GM10248 (cell line): ENCODE results near the gene HAPLN2.

Experiments
- CTCF ChIA-PET: fragments of 300-600 bp; sonication (Branson Sonifier 250); formaldehyde crosslinking; extraction: SDS; loops from one replicate; lab custom pipeline; 2021; ENCODE audit warnings: antibody characterized with exemption; lab: Yijun Ruan, JAX
- POLR2A ChIA-PET: fragments of 350-650 bp; sonication (Branson Sonifier 250); formaldehyde crosslinking; extraction: SDS; loops from one replicate; lab custom pipeline; 2020; ENCODE audit warnings: antibody characterized with exemption; lab: Yijun Ruan, JAX
- DNase-seq: peaks from one replicate; pipeline ENCODE4 v3.0.0; 2012; ENCODE audit errors: extremely low spot score
- TF ChIP-seq, protein P1 (sequence below): IDR thresholded peaks from 2 replicates; pipeline ENCODE4 v1.5.1; 2012; ENCODE audit warnings: mild to moderate bottlenecking, low read depth; ENCODE audit errors: extremely low read depth, missing control alignments, control extremely low read depth

The HAPLN2 gene

DNA sequence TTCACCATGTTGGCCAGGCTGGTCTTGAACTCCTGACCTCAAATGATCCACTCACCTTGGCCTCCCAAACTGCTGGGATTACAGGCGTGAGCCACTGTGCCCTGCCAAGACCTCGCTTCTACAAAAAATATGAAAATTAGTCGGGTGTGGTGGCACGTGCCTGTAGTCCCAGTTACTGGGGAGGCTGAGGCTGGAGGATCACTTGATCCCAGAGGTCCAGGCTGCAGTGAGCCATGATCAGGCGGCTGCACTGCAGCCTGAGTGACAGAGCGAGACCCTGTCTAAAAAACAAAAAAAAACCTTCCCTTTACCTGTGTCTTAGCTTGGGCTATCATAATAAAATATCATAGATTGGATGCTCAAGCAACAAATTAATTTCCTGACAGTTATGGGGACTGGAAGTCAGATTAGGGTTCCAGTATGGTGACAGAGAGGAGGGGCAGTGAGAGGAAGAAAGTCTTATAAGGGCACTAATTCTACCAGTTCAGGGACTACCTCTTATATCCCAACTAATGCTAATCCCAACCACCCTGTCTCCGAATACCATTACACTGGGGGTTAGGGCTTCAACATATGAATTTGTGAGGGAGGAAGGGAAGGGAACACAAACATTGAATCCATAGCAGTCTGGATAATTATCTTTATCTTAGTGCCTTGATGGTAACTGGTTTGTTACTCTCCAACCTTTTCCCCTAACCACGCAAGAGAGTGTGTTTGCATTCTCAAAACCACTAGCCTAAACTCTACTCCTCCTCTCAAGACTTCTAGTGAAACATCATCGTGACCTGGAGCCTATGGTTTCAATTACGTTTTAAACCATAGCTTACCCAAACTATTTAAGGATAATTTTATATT lies 28.7 kb upstream of the HAPLN2 start:
- DNase-seq: no peak
- TF ChIP-seq, protein P1, sequence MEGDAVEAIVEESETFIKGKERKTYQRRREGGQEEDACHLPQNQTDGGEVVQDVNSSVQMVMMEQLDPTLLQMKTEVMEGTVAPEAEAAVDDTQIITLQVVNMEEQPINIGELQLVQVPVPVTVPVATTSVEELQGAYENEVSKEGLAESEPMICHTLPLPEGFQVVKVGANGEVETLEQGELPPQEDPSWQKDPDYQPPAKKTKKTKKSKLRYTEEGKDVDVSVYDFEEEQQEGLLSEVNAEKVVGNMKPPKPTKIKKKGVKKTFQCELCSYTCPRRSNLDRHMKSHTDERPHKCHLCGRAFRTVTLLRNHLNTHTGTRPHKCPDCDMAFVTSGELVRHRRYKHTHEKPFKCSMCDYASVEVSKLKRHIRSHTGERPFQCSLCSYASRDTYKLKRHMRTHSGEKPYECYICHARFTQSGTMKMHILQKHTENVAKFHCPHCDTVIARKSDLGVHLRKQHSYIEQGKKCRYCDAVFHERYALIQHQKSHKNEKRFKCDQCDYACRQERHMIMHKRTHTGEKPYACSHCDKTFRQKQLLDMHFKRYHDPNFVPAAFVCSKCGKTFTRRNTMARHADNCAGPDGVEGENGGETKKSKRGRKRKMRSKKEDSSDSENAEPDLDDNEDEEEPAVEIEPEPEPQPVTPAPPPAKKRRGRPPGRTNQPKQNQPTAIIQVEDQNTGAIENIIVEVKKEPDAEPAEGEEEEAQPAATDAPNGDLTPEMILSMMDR: no peak
- ChIA-PET CTCF (interaction anchor here (1.1 to 4.9 kb wide), 9 partner anchors 9 to 133 kb away, joined by 3 to 33 read pairs (median 7); partner anchors contain the start of gene GPATCH4), POLR2A (no interaction called here)

GRCh38 chr1:156591181-156591431 lies 28.1 kb upstream of the HAPLN2 start:
- no peak for DNase-seq
- CTCF ChIA-PET: interaction anchor here (0.9 to 4.9 kb wide), 11 partner anchors 9 to 182 kb away, joined by 3 to 33 read pairs (median 7); partner anchors contain the start of gene GPATCH4
- POLR2A ChIA-PET: interaction anchor here (0.8 kb wide), 1 partner anchor 17 kb away, joined by 6 read pairs; no protein-coding TSS in a partner anchor
- TF ChIP-seq, protein P1: no peak

DNA sequence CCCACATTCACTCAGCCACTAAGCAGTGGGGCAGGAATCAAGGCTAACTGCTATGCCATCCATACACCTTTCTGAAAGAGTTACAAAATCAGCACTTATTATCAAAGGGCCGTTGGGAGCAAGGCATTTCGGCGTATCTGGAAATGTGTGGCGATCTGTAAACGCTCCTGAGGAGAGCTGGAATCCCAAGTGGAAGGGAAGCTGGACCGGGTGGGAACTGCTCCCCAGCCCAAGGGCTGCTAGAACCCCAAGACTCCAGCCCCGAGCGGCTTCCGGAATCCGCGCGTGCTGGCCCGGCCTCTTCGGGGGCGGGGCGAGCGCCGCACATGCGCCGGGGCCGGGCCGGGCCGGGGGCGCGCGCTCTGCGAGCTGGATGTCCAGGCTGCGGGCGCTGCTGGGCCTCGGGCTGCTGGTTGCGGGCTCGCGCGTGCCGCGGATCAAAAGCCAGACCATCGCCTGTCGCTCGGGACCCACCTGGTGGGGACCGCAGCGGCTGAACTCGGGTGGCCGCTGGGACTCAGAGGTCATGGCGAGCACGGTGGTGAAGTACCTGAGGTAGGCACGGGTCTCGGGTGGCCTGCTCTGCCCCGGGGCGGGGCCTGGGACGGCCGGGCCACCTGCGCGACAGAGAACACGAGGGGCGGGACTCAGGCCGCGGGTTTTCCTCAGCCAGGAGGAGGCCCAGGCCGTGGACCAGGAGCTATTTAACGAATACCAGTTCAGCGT lies 27.6 kb upstream of the HAPLN2 start, which contains the start of gene NAXE:
NAXE (plus strand) TSS at position 345 of the 726 bp plus-strand sequence; CDS start at position 374, 29 bp downstream.
- ChIA-PET POLR2A (interaction anchor here (0.8 kb wide), 1 partner anchor 17 kb away, joined by 6 read pairs; no protein-coding TSS in a partner anchor), CTCF (interaction anchor here (0.6 to 4.9 kb wide), 15 partner anchors 10 to 181 kb away, joined by 3 to 33 read pairs (median 6); partner anchors contain the start of genes GPATCH4 and TTC24)
- TF ChIP-seq, protein P1: no peak
- DNase-seq: peak; percentile 89

DNA sequence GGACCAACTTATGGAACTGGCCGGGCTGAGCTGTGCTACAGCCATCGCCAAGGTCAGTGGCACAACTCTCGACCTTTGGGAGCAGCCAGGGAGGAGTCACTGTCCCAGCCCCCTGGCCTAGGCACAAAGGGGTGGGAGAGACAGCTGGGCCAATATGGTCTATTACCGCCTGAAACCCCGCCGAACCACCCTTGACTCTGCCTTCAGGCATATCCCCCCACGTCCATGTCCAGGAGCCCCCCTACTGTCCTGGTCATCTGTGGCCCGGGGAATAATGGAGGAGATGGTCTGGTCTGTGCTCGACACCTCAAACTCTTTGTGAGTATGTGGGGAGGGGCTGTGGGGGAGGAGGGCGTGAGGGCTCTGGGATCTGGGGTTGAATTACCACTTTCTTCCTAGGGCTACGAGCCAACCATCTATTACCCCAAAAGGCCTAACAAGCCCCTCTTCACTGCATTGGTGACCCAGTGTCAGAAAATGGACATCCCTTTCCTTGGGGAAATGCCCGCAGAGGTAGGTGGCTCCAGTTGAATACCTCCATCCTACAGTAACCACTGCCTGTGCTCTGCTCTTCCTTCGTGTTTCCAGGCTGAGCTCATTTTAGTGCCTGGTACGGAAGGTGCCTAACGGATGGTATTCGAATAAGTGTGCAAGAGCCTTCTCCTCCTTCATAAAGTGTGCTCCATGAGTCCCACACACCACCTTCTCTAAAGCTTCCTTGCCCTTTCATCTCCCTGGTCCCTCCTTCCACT lies 26.9 kb upstream of the HAPLN2 start:
- POLR2A ChIA-PET: interaction anchor here (1.0 kb wide), 1 partner anchor 32 kb away, joined by 3 read pairs; no protein-coding TSS in a partner anchor
- no peak for DNase-seq
- TF ChIP-seq, protein P1: no peak
- CTCF ChIA-PET: interaction anchor here (0.6 to 4.9 kb wide), 17 partner anchors 7 to 146 kb away, joined by 3 to 33 read pairs (median 6); partner anchors contain the start of genes GPATCH4 and TTC24

- DNase-seq: no peak
- ChIA-PET CTCF (interaction anchor here (0.8 to 4.9 kb wide), 15 partner anchors 8 to 147 kb away, joined by 3 to 33 read pairs (median 5); partner anchors contain the start of gene GPATCH4), POLR2A (interaction anchor here (1.0 to 1.3 kb wide), 2 partner anchors 31 to 136 kb away, joined by 3 to 4 read pairs; no protein-coding TSS in a partner anchor)
- TF ChIP-seq, protein P1: no peak
Measured at GRCh38 chr1:156592910-156593660, 26.1 kb upstream of the HAPLN2 start.
